ENCODE results near the gene ABLIM1.

DNA sequence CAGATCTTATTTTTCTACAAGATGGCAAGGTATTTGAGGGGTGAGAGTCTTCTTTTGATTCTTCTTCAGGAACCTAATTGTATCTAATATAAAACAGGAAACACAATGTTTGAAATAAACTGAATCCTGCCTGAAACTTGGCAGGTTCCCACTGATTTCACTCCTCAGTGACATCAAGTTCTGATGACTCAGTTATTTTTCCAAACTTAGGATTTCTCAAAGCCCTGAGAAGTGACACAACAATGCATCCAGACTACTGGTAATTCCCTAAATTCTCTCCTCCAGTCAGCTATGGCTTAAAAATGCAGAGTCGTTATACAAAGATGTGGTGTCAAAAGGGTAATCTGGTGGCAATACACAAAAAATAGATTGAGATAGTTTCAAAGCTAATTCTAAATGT is 80.9 kb downstream of the ABLIM1 start:
- TF ChIP-seq CTCF (IDR thresholded peaks at IDR 0.05) (no peak), POLR2A (IDR thresholded peaks at IDR 0.05) (no peak)
